OCI-LY7 (cell line): Measurements from ENCODE around the gene ZNF430.

ENCODE experiments used
- EZH2phosphoT487 ChIP-seq: fragments of 200-600 bp; sonication (generic); IDR thresholded peaks from 2 replicates; pipeline ENCODE4 v1.6.1; 2018; ENCODE audit warnings: low read depth, borderline replicate concordance, mild to moderate bottlenecking, mixed run types, antibody characterized with exemption, low read length, moderate library complexity, mixed read lengths
- TF ChIP-seq, protein P1 (sequence below): fragments of 200-600 bp; sonication (generic); conservative IDR thresholded peaks from 2 replicates; pipeline ENCODE4 v1.5.1; 2014; ENCODE audit warnings: mild to moderate bottlenecking, antibody characterized with exemption, low read length, moderate library complexity, mixed read lengths

DNA sequence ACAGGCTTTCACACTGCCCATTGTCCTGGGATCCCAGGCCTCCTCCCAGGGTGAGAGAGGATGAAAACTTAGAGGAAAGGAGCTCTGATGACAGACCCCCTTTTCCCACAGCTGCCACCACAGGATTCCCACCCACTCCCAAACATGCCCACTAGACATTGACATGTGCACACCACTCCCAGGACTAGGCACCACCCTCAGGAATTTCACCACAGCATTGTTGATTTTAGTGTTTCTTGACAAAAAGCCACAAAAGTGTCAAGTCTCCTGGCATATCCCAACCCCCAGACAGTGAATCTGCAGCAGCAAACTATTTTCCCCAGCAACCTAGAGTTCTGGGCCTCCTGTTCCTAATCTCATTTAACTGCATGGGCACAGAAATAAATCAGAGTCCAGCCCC is 71.7 kb downstream of the ZNF430 start:
- TF ChIP-seq, protein P1, sequence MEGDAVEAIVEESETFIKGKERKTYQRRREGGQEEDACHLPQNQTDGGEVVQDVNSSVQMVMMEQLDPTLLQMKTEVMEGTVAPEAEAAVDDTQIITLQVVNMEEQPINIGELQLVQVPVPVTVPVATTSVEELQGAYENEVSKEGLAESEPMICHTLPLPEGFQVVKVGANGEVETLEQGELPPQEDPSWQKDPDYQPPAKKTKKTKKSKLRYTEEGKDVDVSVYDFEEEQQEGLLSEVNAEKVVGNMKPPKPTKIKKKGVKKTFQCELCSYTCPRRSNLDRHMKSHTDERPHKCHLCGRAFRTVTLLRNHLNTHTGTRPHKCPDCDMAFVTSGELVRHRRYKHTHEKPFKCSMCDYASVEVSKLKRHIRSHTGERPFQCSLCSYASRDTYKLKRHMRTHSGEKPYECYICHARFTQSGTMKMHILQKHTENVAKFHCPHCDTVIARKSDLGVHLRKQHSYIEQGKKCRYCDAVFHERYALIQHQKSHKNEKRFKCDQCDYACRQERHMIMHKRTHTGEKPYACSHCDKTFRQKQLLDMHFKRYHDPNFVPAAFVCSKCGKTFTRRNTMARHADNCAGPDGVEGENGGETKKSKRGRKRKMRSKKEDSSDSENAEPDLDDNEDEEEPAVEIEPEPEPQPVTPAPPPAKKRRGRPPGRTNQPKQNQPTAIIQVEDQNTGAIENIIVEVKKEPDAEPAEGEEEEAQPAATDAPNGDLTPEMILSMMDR = no peak
- no peak for TF ChIP-seq EZH2phosphoT487
